ENCODE measurements around the gene FGF12.

DNA sequence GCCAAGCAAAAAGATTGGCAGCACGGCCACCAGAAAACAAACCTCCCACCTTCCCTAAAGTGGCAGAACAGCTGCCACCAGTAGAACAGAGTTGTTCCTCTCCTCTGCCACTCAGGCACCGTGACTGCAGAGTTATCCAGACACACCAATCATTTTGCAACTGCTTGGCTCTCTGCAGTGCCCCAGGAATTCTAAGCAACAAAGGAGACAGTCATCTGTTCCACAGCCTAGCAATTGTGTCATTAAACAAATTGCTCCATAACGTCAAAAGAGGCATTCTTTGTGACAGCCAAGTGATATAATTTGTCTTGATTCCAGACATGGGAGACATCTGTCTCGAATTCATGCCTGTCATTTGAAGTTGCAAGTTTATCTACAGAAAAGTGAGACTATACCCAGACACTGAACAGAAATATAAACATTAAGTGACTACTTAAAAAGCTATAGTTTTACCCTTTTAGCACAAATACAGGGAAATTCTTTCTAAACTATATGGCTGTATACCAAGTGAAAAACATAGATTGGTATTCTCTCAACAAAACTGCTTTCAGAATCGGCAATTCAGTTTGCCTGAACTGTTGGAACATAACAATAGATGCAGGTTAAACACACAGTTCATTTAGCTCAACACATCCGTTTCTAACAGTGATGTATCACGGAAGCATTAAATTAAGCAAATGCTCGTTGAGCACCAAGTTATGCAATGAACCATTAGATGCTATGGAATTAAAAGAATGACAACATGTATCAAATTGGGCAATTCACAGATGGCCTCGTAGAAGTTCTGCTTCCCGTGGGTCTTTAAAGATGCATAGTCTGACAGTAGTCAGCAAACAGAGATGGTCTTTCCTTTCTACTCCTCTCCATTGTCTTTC, 281.3 kb downstream of the FGF12 start:
- TF ChIP-seq CTCF (IDR thresholded peaks at IDR 0.05) (no peak), EZH2 (IDR thresholded peaks at IDR 0.05; ENCODE audit: borderline replicate concordance, insufficient read depth, low read depth, low read length, poor library complexity, severe bottlenecking) (no peak)
